SK-N-SH (cell line): ENCODE data around the gene FAM210B. TPM values are rescaled to one million over a fixed set of nuclear protein-coding genes. Genes with fewer than 3 reads are reported as not detected.

Experiments used
- CTCF ChIA-PET: fragments of 300-600, 350-600 bp; formaldehyde crosslinking; extraction: SDS; loops from one replicate; lab custom pipeline; 2021; lab: Yijun Ruan, JAX
- POLR2A ChIA-PET: fragments of 350-600 bp; sonication (Branson Sonifier 250); formaldehyde crosslinking; extraction: SDS; loops from one replicate; lab custom pipeline; 2020; ENCODE audit warnings: antibody characterized with exemption, inconsistent platforms; lab: Yijun Ruan, JAX
- DNase-seq: peaks from one replicate; pipeline ENCODE4 v3.0.0; 2012
- H2AFZ ChIP-seq: fragments of 200-600 bp; sonication (generic); 2 replicates; pipeline ENCODE4 v1.8.1; 2016; ENCODE audit warnings: antibody characterized with exemption, mild to moderate bottlenecking, low read depth
- H3F3A ChIP-seq: fragments of 200-600 bp; sonication (generic); replicated peaks from 2 replicates; pipeline ENCODE3; 2016; ENCODE audit warnings: antibody characterized with exemption, mild to moderate bottlenecking; ENCODE audit not compliant: insufficient read depth
- H3K27ac ChIP-seq, 2 experiments: fragments of 200-500 bp in 1 of 2; fragments of 200-600 bp in 1 of 2; sonication (Bioruptor generic) in 1 of 2; sonication (generic), shearing (Covaris generic) in 1 of 2; 2 replicates each; pipeline versions ENCODE4 v1.5.1 to v1.6.1; 2014 to 2016; ENCODE audit warnings: low read depth in 2 of 2, inconsistent platforms in 1 of 2, low read length in 1 of 2, mild to moderate bottlenecking in 1 of 2, mixed read lengths in 1 of 2
- H3K27me3 ChIP-seq: fragments of 200-600 bp; sonication (generic), shearing (Covaris generic); 2 replicates; pipeline ENCODE4 v1.6.1; 2016; ENCODE audit warnings: mixed run types; ENCODE audit not compliant: insufficient read depth
- H3K36me3 ChIP-seq, 2 experiments: fragments of 200-500 bp in 1 of 2; fragments of 200-600 bp in 1 of 2; sonication (Bioruptor generic) in 1 of 2; sonication (generic) in 1 of 2; replicated peaks in 1 of 2; 2 replicates each; pipeline versions ENCODE3 to v1.5.1; 2014 to 2016; ENCODE audit warnings: low read length in 1 of 2, mild to moderate bottlenecking in 1 of 2; ENCODE audit not compliant: insufficient read depth in 2 of 2, control insufficient read depth in 1 of 2
- H3K4me1 ChIP-seq, 2 experiments: fragments of 200-500 bp in 1 of 2; fragments of 200-600 bp in 1 of 2; sonication (Bioruptor generic) in 1 of 2; sonication (generic), shearing (Covaris generic) in 1 of 2; 2 replicates each; pipeline versions ENCODE4 v1.5.1 to v1.6.1; 2014 to 2016; ENCODE audit warnings: low read depth in 1 of 2, low read length in 1 of 2, mixed run types in 1 of 2; ENCODE audit not compliant: insufficient read depth in 2 of 2, control insufficient read depth in 1 of 2
- H3K4me2 ChIP-seq: fragments of 200-600 bp; sonication (generic), shearing (Covaris generic); 2 replicates; pipeline ENCODE4 v1.6.1; 2017; ENCODE audit warnings: mixed run types
- H3K4me3 ChIP-seq, 2 experiments: fragments of 200-500 bp in 1 of 2; fragments of 200-600 bp in 1 of 2; sonication (Bioruptor generic) in 1 of 2; sonication (generic), shearing (Covaris generic) in 1 of 2; 2 replicates each; pipeline versions ENCODE4 v1.5.1 to v1.8.1; 2014 to 2016; ENCODE audit warnings: low read depth in 2 of 2, inconsistent platforms in 1 of 2, low read length in 1 of 2, mild to moderate bottlenecking in 1 of 2, mixed read lengths in 1 of 2, moderate library complexity in 1 of 2
- H3K79me2 ChIP-seq: fragments of 200-600 bp; sonication (generic); 2 replicates; pipeline ENCODE4 v1.8.1; 2017; ENCODE audit warnings: mild to moderate bottlenecking; ENCODE audit not compliant: insufficient read depth
- H3K9ac ChIP-seq: fragments of 200-600 bp; sonication (generic); 2 replicates; pipeline ENCODE4 v1.6.1; 2017; ENCODE audit warnings: mixed run types
- H3K9me2 ChIP-seq: fragments of 200-600 bp; sonication (generic); 2 replicates; pipeline ENCODE4 v1.6.1; 2017; ENCODE audit warnings: mixed run types
- H3K9me3 ChIP-seq: fragments of 200-600 bp; sonication (generic); 2 replicates; pipeline ENCODE4 v1.6.1; 2017; ENCODE audit warnings: mixed run types, mild to moderate bottlenecking, moderate library complexity
- H4K20me1 ChIP-seq: fragments of 200-600 bp; sonication (generic); 2 replicates; pipeline ENCODE4 v1.6.1; 2017; ENCODE audit warnings: mild to moderate bottlenecking, mixed run types; ENCODE audit not compliant: insufficient read depth
- CHD2 ChIP-seq: fragments of 150-350 bp; IDR thresholded peaks from 2 replicates; pipeline ENCODE4 v1.6.1; 2018; ENCODE audit warnings: low read length; ENCODE audit not compliant: partially characterized antibody
- ELF1 ChIP-seq: IDR thresholded peaks from 2 replicates; pipeline ENCODE4 v1.4.0; 2012
- EZH2phosphoT487 ChIP-seq: fragments of 200-600 bp; sonication (generic); IDR thresholded peaks from 2 replicates; pipeline ENCODE4 v1.6.1; 2017; ENCODE audit warnings: low read depth, mixed run types, mild to moderate bottlenecking, antibody characterized with exemption, moderate library complexity, borderline replicate concordance
- FOSL2 ChIP-seq: IDR thresholded peaks from 2 replicates; pipeline ENCODE4 v1.4.0; 2012; ENCODE audit warnings: low read depth, mild to moderate bottlenecking, moderate library complexity, borderline replicate concordance
- JUND ChIP-seq: IDR thresholded peaks from 2 replicates; pipeline ENCODE4 v1.4.0; 2012
- MXI1 ChIP-seq: IDR thresholded peaks from 2 replicates; pipeline ENCODE4 v1.6.1; 2012; ENCODE audit warnings: mild to moderate bottlenecking, low read depth, low read length, improper control_type of control experiment
- NRF1 ChIP-seq: IDR thresholded peaks from 2 replicates; pipeline ENCODE4 v1.6.1; 2012; ENCODE audit warnings: low read depth, mild to moderate bottlenecking, low read length
- POLR2AphosphoS5 ChIP-seq: IDR thresholded peaks from 2 replicates; pipeline ENCODE4 v1.6.1; 2012; ENCODE audit warnings: low read depth, low read length
- RAD21 ChIP-seq: IDR thresholded peaks from 2 replicates; pipeline ENCODE4 v1.6.1; 2012; ENCODE audit warnings: mild to moderate bottlenecking, low read length
- RCOR1 ChIP-seq: fragments of 150-350 bp; IDR thresholded peaks from 2 replicates; pipeline ENCODE4 v1.6.1; 2017; ENCODE audit warnings: antibody characterized with exemption, low read length
- RFX5 ChIP-seq: IDR thresholded peaks from 2 replicates; pipeline ENCODE4 v1.6.1; 2012; ENCODE audit warnings: mild to moderate bottlenecking, improper control_type of control experiment, low read length
- SIN3A ChIP-seq: IDR thresholded peaks from 2 replicates; pipeline ENCODE4 v1.6.1; 2012; ENCODE audit warnings: low read depth, mild to moderate bottlenecking, low read length, moderate library complexity, borderline replicate concordance
- SMC3 ChIP-seq: IDR thresholded peaks from 2 replicates; pipeline ENCODE4 v1.6.1; 2012; ENCODE audit warnings: low read depth, low read length, improper control_type of control experiment
- TAF1 ChIP-seq: IDR thresholded peaks from 2 replicates; pipeline ENCODE4 v1.6.1; 2012; ENCODE audit warnings: low read depth, mild to moderate bottlenecking, low read length, moderate library complexity, borderline replicate concordance
- YY1 ChIP-seq: IDR thresholded peaks from 2 replicates; pipeline ENCODE4 v1.4.0; 2012; ENCODE audit warnings: low read depth, mild to moderate bottlenecking
- WGBS: methylation state at CpG from one replicate; pipeline ENCODE4 v1.1.6; 2017; ENCODE audit warnings: low lambda C conversion rate; 5-methylcytosine and 5-hydroxymethylcytosine counted together
- polyA plus RNA-seq, 3 experiments: library from polyadenylated mRNA; depleted of rRNA; stranded (reverse); fragments of >200 nt; gene quantifications; 2 replicates each; pipeline ENCODE4 v1.2.3, GENCODE V29; 2012
- TF ChIP-seq, protein P1 (sequence below): IDR thresholded peaks from 2 replicates; pipeline ENCODE4 v1.4.0; 2012; ENCODE audit warnings: low read depth
- TF ChIP-seq, protein P2 (sequence below): fragments of 200-600 bp; sonication (generic); IDR thresholded peaks from 2 replicates; pipeline ENCODE4 v1.6.1; 2017; ENCODE audit warnings: antibody characterized with exemption, mild to moderate bottlenecking, moderate library complexity
- TF ChIP-seq, protein P3 (sequence below): IDR thresholded peaks from 2 replicates; pipeline ENCODE4 v1.4.0; 2012; ENCODE audit warnings: low read depth, borderline replicate concordance
- TF ChIP-seq, protein P4 (sequence below): fragments of 150-350 bp; IDR thresholded peaks from 2 replicates; pipeline ENCODE4 v1.6.1; 2016; ENCODE audit warnings: mild to moderate bottlenecking, low read depth, low read length

Gene FAM210B
- polyA plus RNA-seq, 1 of the 3 experiments (the other 2 are of a cell fraction) = 34.6 TPM

DNA sequence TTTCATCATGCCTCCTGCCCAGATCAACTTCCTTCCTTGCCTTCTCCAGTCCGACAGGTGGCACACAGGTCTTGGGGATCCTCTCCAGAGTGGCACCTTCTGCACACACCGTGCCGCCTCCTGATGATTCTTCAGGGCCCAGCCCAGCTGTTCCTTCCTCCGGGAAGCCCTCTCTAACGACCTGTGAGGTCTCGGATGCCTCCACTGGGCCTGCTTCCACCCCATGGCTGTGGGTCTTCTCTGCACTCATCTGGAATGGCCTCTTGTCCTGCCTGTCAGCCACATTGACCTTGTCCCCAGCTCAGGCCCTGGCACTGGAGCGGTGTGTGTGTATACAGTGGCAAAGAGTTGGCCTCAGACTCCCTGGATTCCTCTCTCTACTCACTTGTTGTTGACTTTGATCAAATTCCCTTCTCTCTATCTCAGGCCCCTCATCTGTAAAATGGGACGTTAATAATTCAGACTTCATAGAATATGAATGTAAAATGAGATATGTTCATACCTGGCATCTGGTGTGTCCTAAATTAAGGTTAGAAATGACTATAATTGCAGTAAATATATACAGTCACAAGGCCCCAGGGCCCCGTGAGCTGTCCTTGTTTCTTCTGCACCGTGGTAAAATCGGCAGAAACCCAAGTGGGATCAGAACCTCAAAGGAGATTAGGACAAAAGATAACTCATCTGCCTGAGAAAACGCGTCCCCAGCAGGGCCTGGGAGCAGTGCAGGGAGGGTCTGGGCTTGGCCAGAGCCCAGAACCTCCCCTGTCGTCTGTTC is 1.5 kb downstream of the FAM210B start:
- Histone ChIP-seq H3K9ac (peak overlapping the region; percentile 77), H3K9me2 (no peaks in the 10 kb centered on the region), H3F3A (no peaks in the 10 kb centered on the region), H3K9me3 (no peaks in the 10 kb centered on the region), H3K4me2 (peak overlapping the region; percentile 96), H3K27me3 (no peaks in the 10 kb centered on the region), H3K79me2 (peaks cover 46% of the 10 kb centered on the region), H3K36me3 (peaks cover 0 to 7% of the 10 kb centered on the region in 2 experiments), H2AFZ (peak overlapping the region; percentile 93), H3K4me1 (peaks cover 0 to 14% of the 10 kb centered on the region in 2 experiments; a peak in 2 of 4 replicates), H3K4me3 (peak overlapping the region; percentile 89 to 91), H3K27ac (peak overlapping the region; percentile 72 to 82; a peak in 3 of 4 replicates), H4K20me1 (no peaks in the 10 kb centered on the region)
- ChIA-PET POLR2A (interaction anchor here (0.6 kb wide), 1 partner anchor 32 kb away, joined by 3 read pairs; the partner anchor contains the start of genes AURKA and CSTF1), CTCF (interaction anchor here (1.4 kb wide), 1 partner anchor 17 kb away, joined by 5 read pairs; no protein-coding TSS in a partner anchor)
- peak; percentile 52 for DNase-seq
- TF ChIP-seq RFX5 (no peak), SMC3 (no peak), NRF1 (no peak), FOSL2 (no peak), JUND (no peak), CHD2 (no peak), RAD21 (no peak), ELF1 (no peak), SIN3A (no peak), RCOR1 (no peak), TAF1 (no peak), EZH2phosphoT487 (no peak), POLR2AphosphoS5 (no peak), YY1 (no peak), MXI1 (no peak)
- TF ChIP-seq, protein P1, sequence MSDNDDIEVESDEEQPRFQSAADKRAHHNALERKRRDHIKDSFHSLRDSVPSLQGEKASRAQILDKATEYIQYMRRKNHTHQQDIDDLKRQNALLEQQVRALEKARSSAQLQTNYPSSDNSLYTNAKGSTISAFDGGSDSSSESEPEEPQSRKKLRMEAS = no peak
- TF ChIP-seq, protein P2, sequence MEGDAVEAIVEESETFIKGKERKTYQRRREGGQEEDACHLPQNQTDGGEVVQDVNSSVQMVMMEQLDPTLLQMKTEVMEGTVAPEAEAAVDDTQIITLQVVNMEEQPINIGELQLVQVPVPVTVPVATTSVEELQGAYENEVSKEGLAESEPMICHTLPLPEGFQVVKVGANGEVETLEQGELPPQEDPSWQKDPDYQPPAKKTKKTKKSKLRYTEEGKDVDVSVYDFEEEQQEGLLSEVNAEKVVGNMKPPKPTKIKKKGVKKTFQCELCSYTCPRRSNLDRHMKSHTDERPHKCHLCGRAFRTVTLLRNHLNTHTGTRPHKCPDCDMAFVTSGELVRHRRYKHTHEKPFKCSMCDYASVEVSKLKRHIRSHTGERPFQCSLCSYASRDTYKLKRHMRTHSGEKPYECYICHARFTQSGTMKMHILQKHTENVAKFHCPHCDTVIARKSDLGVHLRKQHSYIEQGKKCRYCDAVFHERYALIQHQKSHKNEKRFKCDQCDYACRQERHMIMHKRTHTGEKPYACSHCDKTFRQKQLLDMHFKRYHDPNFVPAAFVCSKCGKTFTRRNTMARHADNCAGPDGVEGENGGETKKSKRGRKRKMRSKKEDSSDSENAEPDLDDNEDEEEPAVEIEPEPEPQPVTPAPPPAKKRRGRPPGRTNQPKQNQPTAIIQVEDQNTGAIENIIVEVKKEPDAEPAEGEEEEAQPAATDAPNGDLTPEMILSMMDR = no peak
- TF ChIP-seq, protein P3, sequence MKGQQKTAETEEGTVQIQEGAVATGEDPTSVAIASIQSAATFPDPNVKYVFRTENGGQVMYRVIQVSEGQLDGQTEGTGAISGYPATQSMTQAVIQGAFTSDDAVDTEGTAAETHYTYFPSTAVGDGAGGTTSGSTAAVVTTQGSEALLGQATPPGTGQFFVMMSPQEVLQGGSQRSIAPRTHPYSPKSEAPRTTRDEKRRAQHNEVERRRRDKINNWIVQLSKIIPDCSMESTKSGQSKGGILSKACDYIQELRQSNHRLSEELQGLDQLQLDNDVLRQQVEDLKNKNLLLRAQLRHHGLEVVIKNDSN = no peak
- TF ChIP-seq, protein P4, sequence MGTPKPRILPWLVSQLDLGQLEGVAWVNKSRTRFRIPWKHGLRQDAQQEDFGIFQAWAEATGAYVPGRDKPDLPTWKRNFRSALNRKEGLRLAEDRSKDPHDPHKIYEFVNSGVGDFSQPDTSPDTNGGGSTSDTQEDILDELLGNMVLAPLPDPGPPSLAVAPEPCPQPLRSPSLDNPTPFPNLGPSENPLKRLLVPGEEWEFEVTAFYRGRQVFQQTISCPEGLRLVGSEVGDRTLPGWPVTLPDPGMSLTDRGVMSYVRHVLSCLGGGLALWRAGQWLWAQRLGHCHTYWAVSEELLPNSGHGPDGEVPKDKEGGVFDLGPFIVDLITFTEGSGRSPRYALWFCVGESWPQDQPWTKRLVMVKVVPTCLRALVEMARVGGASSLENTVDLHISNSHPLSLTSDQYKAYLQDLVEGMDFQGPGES = no peak
- WGBS = 57% methylated on average over 12 of the region's 14 CpGs
